ENCODE results near the gene EHD2.
"Not testable (repeated sequence)": the region's sequence is repeated elsewhere in the genome, so short reads cannot be mapped to it uniquely, and the experiment has no call there.

EHD2 gene

GRCh38 chr19:47749326-47749725 lies 36.1 kb downstream of the EHD2 start:
- DNase-seq (ENCODE audit: low spot score), result no peak

GRCh38 chr19:47750752-47751151 lies 37.5 kb downstream of the EHD2 start:
- no peak for DNase-seq (ENCODE audit: low spot score)

GRCh38 chr19:47752440-47753211 lies 39.4 kb downstream of the EHD2 start:
- no peak for DNase-seq (ENCODE audit: low spot score)

GRCh38 chr19:47754206-47755064 lies 41.2 kb downstream of the EHD2 start:
- DNase-seq (ENCODE audit: low spot score), result no peak

GRCh38 chr19:47755065-47755761 lies 42.0 kb downstream of the EHD2 start:
- DNase-seq (ENCODE audit: low spot score), result no peak

- no peak for DNase-seq (ENCODE audit: low spot score)
Measured at GRCh38 chr19:47755762-47756626, 42.8 kb downstream of the EHD2 start.

- no peak for DNase-seq (ENCODE audit: low spot score)
Measured at GRCh38 chr19:47756627-47756929, 43.4 kb downstream of the EHD2 start.

- DNase-seq (ENCODE audit: low spot score), result no peak
Measured at GRCh38 chr19:47756953-47757608, 43.9 kb downstream of the EHD2 start.

- no peak for DNase-seq (ENCODE audit: low spot score)
Measured at GRCh38 chr19:47757617-47758442, 44.6 kb downstream of the EHD2 start.

- no peak for DNase-seq (ENCODE audit: low spot score)
Measured at GRCh38 chr19:47758443-47758804, 45.2 kb downstream of the EHD2 start.

GRCh38 chr19:47760632-47760999 lies 47.4 kb downstream of the EHD2 start:
- DNase-seq (ENCODE audit: low spot score), result no peak

GRCh38 chr19:47761566-47761965 lies 48.3 kb downstream of the EHD2 start:
- no peak for DNase-seq (ENCODE audit: low spot score)

- DNase-seq (ENCODE audit: low spot score), result no peak
Measured at GRCh38 chr19:47762151-47762550, 48.9 kb downstream of the EHD2 start.

GRCh38 chr19:47762615-47763308 lies 49.5 kb downstream of the EHD2 start:
- DNase-seq (ENCODE audit: low spot score), result no peak

- not testable (repeated sequence) for DNase-seq (ENCODE audit: low spot score)
Measured at GRCh38 chr19:47764705-47765104, 51.5 kb downstream of the EHD2 start.

- DNase-seq (ENCODE audit: low spot score), result peak; percentile 43
Measured at GRCh38 chr19:47765523-47766358, 52.5 kb downstream of the EHD2 start.

- DNase-seq (ENCODE audit: low spot score), result no peak
Measured at GRCh38 chr19:47766359-47766620, 53.1 kb downstream of the EHD2 start.

GRCh38 chr19:47766670-47767069 lies 53.4 kb downstream of the EHD2 start:
- DNase-seq (ENCODE audit: low spot score), result no peak

- no peak for DNase-seq (ENCODE audit: low spot score)
Measured at GRCh38 chr19:47767349-47767748, 54.1 kb downstream of the EHD2 start.
